22Rv1 (cell line): ENCODE measurements around the gene RNFT2.

Experiments
- CTCF ChIP-seq: fragments of 450-650 bp; IDR thresholded peaks from 2 replicates; pipeline ENCODE4 v1.5.1; 2017; ENCODE audit warnings: mild to moderate bottlenecking
- ZFX ChIP-seq: fragments of 450-650 bp; IDR thresholded peaks from 2 replicates; pipeline ENCODE4 v1.6.1; 2017; ENCODE audit warnings: antibody characterized with exemption, borderline replicate concordance

DNA sequence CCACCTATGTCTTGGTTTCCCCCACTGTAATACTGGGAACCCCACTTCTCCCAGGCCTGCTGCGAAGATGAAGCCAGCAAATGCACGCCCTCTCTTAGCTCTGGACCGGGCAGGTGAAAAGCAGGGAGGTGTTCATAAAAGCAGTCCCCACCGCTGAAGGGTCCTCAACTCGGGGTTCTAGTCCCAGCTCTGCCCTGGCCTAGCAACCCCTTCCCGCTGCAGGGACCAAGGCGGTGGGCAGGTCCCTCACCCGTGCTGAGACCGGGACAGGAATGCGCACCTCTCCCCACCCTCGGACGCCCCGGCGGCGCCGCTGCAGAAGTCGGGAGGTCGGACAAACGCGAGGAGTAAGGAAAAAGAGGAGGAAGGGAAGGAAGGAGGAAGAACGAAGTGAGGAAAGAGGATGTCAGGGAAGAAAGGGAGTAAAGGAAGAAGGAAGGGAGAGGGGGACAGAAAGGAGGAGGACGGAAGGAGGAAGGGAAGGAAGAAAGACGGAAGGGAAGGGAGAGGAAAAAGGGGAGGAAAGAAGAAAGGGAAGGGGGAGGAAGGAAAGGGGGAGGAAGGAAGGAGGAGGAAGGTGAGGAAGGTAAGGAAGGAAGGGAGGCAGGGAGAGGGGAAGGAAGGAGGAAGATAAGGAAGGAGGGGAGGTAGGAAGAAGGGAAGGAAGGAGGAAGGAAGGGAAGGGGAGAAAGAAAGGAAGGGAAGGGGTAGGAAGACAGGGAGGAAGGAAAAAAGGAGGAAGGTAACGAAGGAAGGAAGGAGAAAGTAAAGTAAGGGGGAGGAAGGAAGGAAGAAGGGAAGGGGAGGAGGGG lies 947 bp upstream of the RNFT2 start:
- TF ChIP-seq CTCF, result no peak
- no peak for TF ChIP-seq ZFX
